NT2/D1 (cell line): ENCODE data around the gene SMC1B.

Experiments
- DNase-seq: peaks from one replicate; pipeline ENCODE4 v3.0.0-alpha.2; 2011; ENCODE audit warnings: low read depth, low spot score
- H3K27me3 ChIP-seq: 2 replicates; pipeline ENCODE4 v1.6.0; 2011; ENCODE audit warnings: mild to moderate bottlenecking; ENCODE audit not compliant: insufficient read length, insufficient read depth
- H3K36me3 ChIP-seq: 2 replicates; pipeline ENCODE4 v1.6.1; 2011; ENCODE audit warnings: mild to moderate bottlenecking, low read length, mixed read lengths; ENCODE audit not compliant: insufficient read depth, insufficient read length
- H3K4me1 ChIP-seq: 2 replicates; pipeline ENCODE4 v1.5.1; 2011; ENCODE audit not compliant: insufficient read depth, insufficient read length
- H3K4me3 ChIP-seq: 2 replicates; pipeline ENCODE4 v1.5.1; 2011; ENCODE audit warnings: low read depth; ENCODE audit not compliant: insufficient read length
- H3K9ac ChIP-seq: 2 replicates; pipeline ENCODE4 v1.6.0; 2011; ENCODE audit warnings: low read depth; ENCODE audit not compliant: insufficient read length
- H3K9me3 ChIP-seq: 2 replicates; pipeline ENCODE4 v1.5.1; 2011; ENCODE audit warnings: mild to moderate bottlenecking, low read length; ENCODE audit not compliant: insufficient read depth
- SUZ12 ChIP-seq: IDR thresholded peaks from 2 replicates; pipeline ENCODE4 v1.6.1; 2011; ENCODE audit not compliant: insufficient read length, insufficient read depth; ENCODE audit errors: extremely low read depth
- YY1 ChIP-seq: IDR thresholded peaks from 2 replicates; pipeline ENCODE4 v1.6.1; 2011; ENCODE audit not compliant: insufficient read length, insufficient read depth
- ZNF274 ChIP-seq: IDR thresholded peaks from 2 replicates; pipeline ENCODE4 v1.6.1; 2011; ENCODE audit warnings: mild to moderate bottlenecking, low read depth, low read length

SMC1B gene

GRCh38 chr22:45422237-45422983, 9.0 kb upstream of the SMC1B start:
- Histone ChIP-seq H3K4me1 (no peaks in the 10 kb centered on the region), H3K36me3 (peaks cover 4% of the 10 kb centered on the region), H3K9ac (no peak overlapping the region), H3K27me3 (no peaks in the 10 kb centered on the region), H3K4me3 (no peak overlapping the region), H3K9me3 (no peaks in the 10 kb centered on the region)
- no peak for DNase-seq
- TF ChIP-seq ZNF274 = no peak

- Histone ChIP-seq H3K9ac (no peak overlapping the region), H3K4me1 (no peaks in the 10 kb centered on the region), H3K27me3 (no peaks in the 10 kb centered on the region), H3K4me3 (no peak overlapping the region), H3K36me3 (peaks cover 4% of the 10 kb centered on the region), H3K9me3 (no peaks in the 10 kb centered on the region)
- no peak for DNase-seq
- no peak for TF ChIP-seq YY1
- TF ChIP-seq ZNF274 = no peak
- no peak for TF ChIP-seq SUZ12
Observed at GRCh38 chr22:45421349-45422055, 8.1 kb upstream of the SMC1B start.

- H3K4me3 ChIP-seq = no peak overlapping the region
- DNase-seq = no peak
- no peaks in the 10 kb centered on the region for H3K27me3 ChIP-seq
- H3K4me1 ChIP-seq = no peaks in the 10 kb centered on the region
- no peaks in the 10 kb centered on the region for H3K9me3 ChIP-seq
- peaks cover 4% of the 10 kb centered on the region for H3K36me3 ChIP-seq
- no peak for TF ChIP-seq ZNF274
- TF ChIP-seq YY1 = no peak
- TF ChIP-seq SUZ12 = no peak
- no peak overlapping the region for H3K9ac ChIP-seq
Observed at GRCh38 chr22:45420539-45420938, 7.1 kb upstream of the SMC1B start.

- H3K9me3 ChIP-seq = no peaks in the 10 kb centered on the region
Observed at GRCh38 chr22:45420011-45420410, 6.6 kb upstream of the SMC1B start.

GRCh38 chr22:45418770-45419138, 5.4 kb upstream of the SMC1B start:
- Histone ChIP-seq H3K4me3 (no peak overlapping the region), H3K9me3 (no peaks in the 10 kb centered on the region), H3K9ac (no peak overlapping the region), H3K27me3 (peaks cover 2% of the 10 kb centered on the region), H3K36me3 (peaks cover 4% of the 10 kb centered on the region), H3K4me1 (no peaks in the 10 kb centered on the region)
- TF ChIP-seq ZNF274 (no peak), SUZ12 (no peak), YY1 (no peak)
- DNase-seq = no peak

More at GRCh38 chr22:45420011-45420410, 6.6 kb upstream of the SMC1B start:
- TF ChIP-seq SUZ12 = no peak
- TF ChIP-seq YY1 = no peak
- no peak for TF ChIP-seq ZNF274
- DNase-seq = no peak
- no peaks in the 10 kb centered on the region for H3K27me3 ChIP-seq
- H3K36me3 ChIP-seq = peaks cover 4% of the 10 kb centered on the region
- no peak overlapping the region for H3K4me3 ChIP-seq
- H3K9ac ChIP-seq = no peak overlapping the region
- no peaks in the 10 kb centered on the region for H3K4me1 ChIP-seq

GRCh38 chr22:45418056-45418769, 4.8 kb upstream of the SMC1B start:
- TF ChIP-seq SUZ12 = no peak
- no peak for TF ChIP-seq YY1
- no peak for TF ChIP-seq ZNF274
- Histone ChIP-seq H3K36me3 (peaks cover 4% of the 10 kb centered on the region), H3K9ac (no peak overlapping the region), H3K4me3 (no peak overlapping the region), H3K4me1 (no peaks in the 10 kb centered on the region), H3K9me3 (peaks cover 2% of the 10 kb centered on the region; the same call in 1 of the 2 replicates), H3K27me3 (peaks cover 6% of the 10 kb centered on the region)
- no peak for DNase-seq

GRCh38 chr22:45413013-45413367, 409 bp downstream of the SMC1B start:
- Histone ChIP-seq H3K9ac (no peak overlapping the region), H3K4me1 (no peaks in the 10 kb centered on the region), H3K27me3 (peaks cover 13% of the 10 kb centered on the region), H3K36me3 (peaks cover under 1% of the 10 kb centered on the region), H3K9me3 (peaks cover 10% of the 10 kb centered on the region; the same call in 1 of the 2 replicates), H3K4me3 (no peak overlapping the region)
- TF ChIP-seq SUZ12 (no peak), ZNF274 (no peak), YY1 (no peak)
- DNase-seq = no peak
